Renal cortical epithelial cell (primary cell): Measurements from ENCODE around the gene TATDN2. TPM values are rescaled to one million over a fixed set of nuclear protein-coding genes. Genes with fewer than 3 reads are reported as not detected.

ENCODE experiments used
- DNase-seq: peaks from one replicate; pipeline ENCODE4 v3.0.0-alpha.2; 2011; ENCODE audit warnings: low read depth
- total RNA-seq: library from RNA; depleted of rRNA; stranded (reverse); fragments of >200 nt; gene quantifications from 2 replicates; pipeline ENCODE4 v1.2.3, GENCODE V29; 2014

The TATDN2 gene
- 12.2 and 18.8 TPM in 2 replicates for total RNA-seq

GRCh38 chr3:10248184-10248983, at the start of gene TATDN2:
Gene TATDN2 (plus strand): TSS chr3:10248459. CDS start chr3:10249201, 742 bp downstream.
- peak; percentile 89 for DNase-seq

DNA sequence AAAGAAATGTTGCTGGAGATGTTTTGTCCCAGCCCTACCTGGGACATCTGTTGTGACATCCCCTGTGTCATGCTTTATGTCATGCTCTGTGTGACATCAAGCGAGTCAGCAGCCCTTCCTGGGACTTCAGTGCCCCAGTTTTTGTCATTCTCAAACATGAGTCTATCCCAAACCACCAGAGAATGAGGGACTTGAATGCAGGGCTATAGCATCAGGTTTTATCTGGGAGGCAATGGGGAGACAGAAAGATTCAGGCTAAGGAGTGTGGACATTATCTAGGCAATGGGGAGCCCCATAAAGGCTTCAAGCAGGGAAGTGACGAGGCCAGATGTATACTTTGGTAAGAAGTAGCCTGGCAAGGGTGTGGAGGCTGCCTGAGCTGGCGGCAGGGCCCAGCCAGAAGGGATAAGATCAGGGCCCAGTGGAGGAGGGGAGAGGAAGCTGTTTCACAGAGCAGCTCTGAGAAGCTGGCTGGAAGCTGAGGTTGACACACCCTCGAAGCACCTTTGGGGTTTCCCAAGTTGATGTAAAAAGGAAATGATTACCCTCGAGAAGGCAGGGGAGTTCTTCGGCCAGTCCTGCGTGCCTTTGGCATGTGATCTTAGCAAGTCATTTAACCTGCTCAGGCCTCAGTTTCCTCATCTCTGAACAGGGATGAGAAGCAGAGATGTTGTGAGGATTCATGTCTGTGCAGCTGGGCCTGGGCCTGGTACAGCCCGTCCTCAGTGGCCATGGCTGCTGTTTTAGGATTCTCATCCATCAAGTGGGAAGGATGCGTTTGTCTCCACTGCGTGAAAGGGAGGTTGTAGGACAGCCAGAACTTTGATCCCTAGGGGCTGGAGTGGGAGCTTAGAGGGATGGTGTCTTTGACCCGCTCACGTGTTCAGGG, 49.3 kb upstream of the TATDN2 start:
- DNase-seq = peak; percentile 95

DNA sequence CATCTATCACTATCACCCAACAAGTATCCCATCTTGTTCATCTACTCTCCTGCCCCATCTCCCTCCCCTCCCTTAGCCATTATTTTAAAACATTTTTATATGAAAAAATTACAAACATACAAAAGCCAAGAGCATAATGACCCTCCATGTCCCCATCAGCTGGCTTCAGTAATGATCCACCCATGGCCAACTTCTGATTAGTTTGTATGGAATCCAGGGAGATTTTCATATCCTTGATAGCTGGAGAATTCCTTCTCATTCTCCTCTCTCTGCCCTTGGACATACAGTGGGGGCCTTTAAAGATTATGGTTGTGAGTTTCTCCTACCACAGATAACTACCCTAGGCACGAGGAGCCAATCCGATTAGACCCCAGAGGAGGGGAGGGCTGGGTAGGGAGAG, 43.3 kb upstream of the TATDN2 start:
- DNase-seq = no peak

- DNase-seq = peak; percentile 98
Observed at GRCh38 chr3:10205451-10206165, 42.7 kb upstream of the TATDN2 start.

DNA sequence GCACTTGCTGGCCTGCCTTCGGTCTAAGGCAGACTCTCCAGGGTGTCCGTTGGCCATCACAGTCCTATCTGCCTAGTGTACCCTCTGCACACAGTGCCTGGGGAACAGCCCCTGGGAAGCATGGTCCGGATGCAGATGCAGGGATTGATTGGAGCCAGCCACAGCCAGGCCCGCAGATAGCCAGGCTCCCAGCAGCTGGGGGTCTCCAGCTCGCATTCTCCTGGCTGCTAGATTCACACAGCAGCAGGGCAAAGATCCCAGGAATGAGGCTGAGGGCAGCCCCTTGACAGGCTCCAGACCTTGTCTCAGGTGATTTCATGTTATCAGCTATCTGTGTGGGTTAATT, 42.1 kb upstream of the TATDN2 start:
- no peak for DNase-seq

GRCh38 chr3:10213156-10213792, 35.0 kb upstream of the TATDN2 start:
- no peak for DNase-seq

DNA sequence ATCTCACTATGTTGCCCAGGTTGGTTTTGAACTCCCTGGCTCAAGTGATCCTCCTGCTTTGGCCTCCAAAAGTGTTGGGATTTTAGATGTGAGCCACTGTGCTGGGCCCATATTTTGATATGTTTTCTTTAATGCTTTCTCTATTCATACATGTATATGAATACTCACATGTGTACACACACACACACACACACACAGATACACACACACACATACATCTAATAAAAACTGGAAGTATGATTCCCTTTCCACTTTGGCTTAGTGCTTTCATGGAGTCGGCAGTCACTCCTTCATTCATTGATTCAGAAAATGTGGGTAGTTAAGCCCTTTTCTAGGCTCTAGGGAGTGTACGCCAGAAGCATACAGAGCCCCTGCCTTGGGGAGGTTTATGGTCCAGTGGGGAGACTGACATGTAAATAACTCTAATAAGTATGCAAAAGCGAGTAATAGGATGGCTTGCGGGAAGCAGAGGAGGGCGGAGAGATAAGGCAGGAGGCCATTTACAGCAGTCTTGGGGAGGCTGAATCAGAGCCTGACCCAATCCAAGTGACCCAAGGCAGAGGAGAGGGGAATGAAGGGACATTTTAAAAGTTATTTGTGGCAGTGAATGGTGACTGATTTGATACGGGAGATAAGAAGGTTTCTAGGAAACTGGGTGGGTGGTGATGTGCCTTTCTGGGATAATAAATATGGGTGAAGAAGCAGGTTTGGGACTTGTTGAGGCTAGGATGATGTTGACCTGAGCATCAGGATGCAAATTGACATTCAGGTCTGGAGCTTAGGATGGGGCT, 32.5 kb upstream of the TATDN2 start:
- DNase-seq = no peak

DNA sequence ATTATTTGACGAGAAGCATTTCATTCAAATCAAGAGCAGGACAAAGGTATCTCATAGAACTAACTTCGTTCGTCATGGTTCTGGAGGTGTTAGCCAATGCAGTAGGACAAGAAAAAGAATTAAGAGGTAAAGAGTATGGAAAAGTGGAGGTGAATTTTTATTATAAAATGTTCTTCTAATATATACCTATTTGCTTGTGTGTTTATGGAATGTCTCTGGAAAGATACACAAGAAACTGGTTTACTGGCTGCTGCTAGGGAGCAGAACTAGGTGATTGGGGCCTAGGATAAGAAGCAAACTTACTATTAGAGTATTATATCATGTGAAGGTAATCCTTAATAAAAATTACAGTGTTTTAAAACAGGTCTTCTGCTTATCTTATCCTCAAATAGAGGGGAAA, 30.9 kb upstream of the TATDN2 start:
- DNase-seq = no peak

- no peak for DNase-seq
Observed at GRCh38 chr3:10219737-10220136, 28.5 kb upstream of the TATDN2 start.

GRCh38 chr3:10223676-10224639, 24.3 kb upstream of the TATDN2 start:
- peak; percentile 33 for DNase-seq

GRCh38 chr3:10224794-10225665, 23.2 kb upstream of the TATDN2 start:
- peak; percentile 85 for DNase-seq

GRCh38 chr3:10226293-10226692, 22.0 kb upstream of the TATDN2 start:
- DNase-seq = no peak

DNA sequence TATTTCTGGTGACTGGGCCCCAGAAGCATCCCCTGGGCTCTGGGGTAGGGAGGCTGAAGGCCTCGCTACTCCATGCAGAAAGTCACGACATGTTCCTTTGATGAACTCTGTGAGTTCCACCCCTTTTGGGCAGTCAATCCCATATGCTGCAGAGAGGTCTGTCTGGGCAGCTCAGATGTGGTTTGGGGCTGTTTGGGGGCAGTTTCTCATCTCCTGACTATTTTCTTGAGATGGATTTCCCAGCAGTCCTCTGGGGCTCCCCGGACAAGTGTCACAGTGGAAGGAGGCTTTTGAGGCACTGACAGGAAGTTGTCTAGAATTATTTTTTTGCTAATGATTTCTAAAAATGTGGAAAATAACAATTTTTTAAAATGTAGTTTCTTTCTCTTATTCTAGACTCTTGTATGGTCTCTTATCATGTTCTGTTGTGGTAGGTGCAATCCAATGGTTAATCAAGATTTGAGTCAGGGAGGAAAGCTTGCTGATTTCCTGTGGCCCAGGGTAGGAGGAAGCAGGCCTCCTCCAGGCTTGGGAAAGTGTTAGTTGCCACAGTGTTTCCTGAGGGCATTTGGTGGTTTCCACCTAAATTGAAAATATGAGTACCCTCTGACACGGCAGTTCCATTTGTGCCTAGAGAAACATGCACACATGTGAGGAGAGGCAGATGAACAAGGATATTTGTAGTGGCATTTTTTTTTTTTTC, 19.9 kb upstream of the TATDN2 start:
- DNase-seq = no peak

- DNase-seq = no peak
Observed at GRCh38 chr3:10229576-10229975, 18.7 kb upstream of the TATDN2 start.

DNA sequence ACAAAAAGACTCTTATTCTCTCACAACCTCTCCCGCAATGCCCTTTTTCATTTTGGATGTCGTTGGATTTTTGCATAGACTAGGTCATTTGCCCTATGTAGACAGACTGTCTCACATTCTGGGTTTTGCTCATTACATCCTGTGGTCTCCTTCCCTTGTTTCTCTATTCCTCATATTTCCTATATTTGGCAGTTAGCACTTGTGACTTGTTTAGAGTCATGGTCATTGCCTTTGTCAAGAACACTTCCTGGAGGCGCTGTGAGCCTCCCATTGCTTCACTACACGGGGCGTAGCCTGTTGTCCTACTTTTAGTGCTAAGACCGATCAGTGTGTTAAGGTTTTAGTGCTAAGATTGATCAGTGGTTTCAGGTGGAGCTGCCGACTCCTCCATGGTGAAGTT, 16.1 kb upstream of the TATDN2 start:
- no peak for DNase-seq

DNA sequence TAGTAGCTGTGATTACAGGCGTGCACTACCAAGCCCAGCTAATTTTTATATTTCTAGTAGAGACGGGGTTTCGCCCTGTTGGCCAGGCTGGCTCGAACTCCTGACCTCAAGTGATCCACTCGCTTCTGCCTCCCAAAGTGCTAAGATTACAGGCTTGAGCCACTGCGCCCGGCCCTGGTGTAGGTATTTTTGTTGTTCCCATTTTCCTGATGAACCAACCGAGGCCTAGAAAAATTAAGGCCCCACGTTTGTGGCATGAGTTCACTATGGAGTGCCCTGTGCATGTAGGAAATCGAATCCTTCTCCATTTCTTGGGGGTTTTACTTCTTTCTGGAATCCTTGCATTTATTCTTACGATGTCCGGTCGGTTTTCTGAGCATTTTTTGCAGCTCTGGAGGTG, 14.3 kb upstream of the TATDN2 start:
- DNase-seq = no peak

- DNase-seq = no peak
Observed at GRCh38 chr3:10234526-10235230, 13.6 kb upstream of the TATDN2 start.

DNA sequence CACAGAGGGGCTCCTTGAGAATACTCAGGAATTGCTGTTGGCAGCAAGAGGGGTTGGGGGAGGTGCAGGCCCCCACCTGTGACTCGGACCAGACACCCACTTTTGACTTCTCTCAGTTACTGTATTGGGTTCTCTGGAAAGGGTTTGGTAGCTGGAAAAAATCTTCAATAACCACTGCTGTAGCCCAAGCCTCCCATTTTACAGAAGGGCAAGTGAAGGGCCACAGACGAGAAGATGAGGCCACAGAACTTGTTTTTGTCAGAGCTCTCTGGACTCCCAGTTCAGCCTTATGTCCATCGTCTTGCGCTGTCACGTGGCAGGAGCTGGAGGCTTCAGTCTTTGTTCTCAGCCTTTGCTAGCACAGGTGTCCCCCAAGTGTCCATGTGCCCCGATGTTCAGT, 12.7 kb upstream of the TATDN2 start:
- no peak for DNase-seq
